ENCODE data around the gene GBX2. TPM values are rescaled to one million over a fixed set of nuclear protein-coding genes. Genes with fewer than 3 reads are reported as not detected.

Gene GBX2
- total and polyA plus RNA-seq, 9 of the 15 experiments (the other 6 are each of a cell fraction or from before 2014, with no cell fraction given) = 0.03 to 0.53 (median 0.27) TPM; not detected in 1

DNA sequence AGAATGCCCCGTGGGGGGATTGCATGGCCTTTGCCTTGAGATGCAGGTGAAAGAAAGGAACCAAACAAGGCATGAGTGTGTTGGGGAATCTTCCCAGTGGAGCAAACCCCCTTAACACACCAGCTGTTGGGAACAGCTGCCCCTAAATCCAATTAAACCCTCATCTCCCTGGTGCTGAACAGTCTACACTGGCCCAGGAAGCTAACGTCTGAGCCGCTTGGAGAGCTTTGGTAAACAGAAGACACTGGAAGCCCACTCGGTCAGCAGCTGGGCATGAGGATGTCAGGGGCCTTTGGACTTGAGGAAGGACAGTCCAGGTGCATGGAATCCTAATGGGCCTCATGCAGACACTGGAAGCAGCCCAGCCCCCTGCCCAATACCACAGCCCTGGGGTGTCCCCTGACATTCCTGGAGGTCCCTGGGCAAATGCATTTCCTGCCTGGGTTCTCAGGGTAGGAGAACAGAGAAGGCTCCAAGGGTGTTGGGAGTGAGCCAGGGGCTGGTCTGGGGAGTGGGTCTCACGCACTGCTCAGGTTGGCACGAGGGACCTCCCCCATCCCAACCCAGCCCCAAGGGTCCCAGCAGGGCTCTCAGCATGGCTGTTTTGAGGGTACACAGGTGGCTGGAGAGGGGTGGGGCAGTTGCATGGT, 37.7 kb downstream of the GBX2 start:
- no peak overlapping the region for H2AFZ ChIP-seq (ENCODE audit: low read depth, low read length)
- intact Hi-C loops (cut with micrococcal nuclease) = no loop called here
- TF ChIP-seq, protein P1, sequence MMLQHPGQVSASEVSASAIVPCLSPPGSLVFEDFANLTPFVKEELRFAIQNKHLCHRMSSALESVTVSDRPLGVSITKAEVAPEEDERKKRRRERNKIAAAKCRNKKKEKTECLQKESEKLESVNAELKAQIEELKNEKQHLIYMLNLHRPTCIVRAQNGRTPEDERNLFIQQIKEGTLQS (IDR thresholded peaks at IDR 0.05) = no peak
- TF ChIP-seq, protein P1 (CRISPR knock-in tag; conservative IDR thresholded peaks at IDR 0.05) = no peak
- TF ChIP-seq TCF3 (CRISPR knock-in tag; IDR thresholded peaks at IDR 0.05) = no peak
- TF ChIP-seq THRAP3 (IDR thresholded peaks at IDR 0.05; ENCODE audit: borderline replicate concordance) = no peak
- TF ChIP-seq GABPB1 (CRISPR knock-in tag; IDR thresholded peaks at IDR 0.05) = no peak
- TF ChIP-seq, protein P2, sequence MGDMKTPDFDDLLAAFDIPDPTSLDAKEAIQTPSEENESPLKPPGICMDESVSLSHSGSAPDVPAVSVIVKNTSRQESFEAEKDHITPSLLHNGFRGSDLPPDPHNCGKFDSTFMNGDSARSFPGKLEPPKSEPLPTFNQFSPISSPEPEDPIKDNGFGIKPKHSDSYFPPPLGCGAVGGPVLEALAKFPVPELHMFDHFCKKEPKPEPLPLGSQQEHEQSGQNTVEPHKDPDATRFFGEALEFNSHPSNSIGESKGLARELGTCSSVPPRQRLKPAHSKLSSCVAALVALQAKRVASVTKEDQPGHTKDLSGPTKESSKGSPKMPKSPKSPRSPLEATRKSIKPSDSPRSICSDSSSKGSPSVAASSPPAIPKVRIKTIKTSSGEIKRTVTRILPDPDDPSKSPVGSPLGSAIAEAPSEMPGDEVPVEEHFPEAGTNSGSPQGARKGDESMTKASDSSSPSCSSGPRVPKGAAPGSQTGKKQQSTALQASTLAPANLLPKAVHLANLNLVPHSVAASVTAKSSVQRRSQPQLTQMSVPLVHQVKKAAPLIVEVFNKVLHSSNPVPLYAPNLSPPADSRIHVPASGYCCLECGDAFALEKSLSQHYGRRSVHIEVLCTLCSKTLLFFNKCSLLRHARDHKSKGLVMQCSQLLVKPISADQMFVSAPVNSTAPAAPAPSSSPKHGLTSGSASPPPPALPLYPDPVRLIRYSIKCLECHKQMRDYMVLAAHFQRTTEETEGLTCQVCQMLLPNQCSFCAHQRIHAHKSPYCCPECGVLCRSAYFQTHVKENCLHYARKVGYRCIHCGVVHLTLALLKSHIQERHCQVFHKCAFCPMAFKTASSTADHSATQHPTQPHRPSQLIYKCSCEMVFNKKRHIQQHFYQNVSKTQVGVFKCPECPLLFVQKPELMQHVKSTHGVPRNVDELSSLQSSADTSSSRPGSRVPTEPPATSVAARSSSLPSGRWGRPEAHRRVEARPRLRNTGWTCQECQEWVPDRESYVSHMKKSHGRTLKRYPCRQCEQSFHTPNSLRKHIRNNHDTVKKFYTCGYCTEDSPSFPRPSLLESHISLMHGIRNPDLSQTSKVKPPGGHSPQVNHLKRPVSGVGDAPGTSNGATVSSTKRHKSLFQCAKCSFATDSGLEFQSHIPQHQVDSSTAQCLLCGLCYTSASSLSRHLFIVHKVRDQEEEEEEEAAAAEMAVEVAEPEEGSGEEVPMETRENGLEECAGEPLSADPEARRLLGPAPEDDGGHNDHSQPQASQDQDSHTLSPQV (IDR thresholded peaks at IDR 0.05) = no peak
- no peak for TF ChIP-seq MCM2 (IDR thresholded peaks at IDR 0.05; ENCODE audit: low read depth)
- TF ChIP-seq ZNF76 (CRISPR knock-in tag; IDR thresholded peaks at IDR 0.05; ENCODE audit: borderline replicate concordance) = no peak
- no peak for TF ChIP-seq CBX8 (IDR thresholded peaks at IDR 0.05; ENCODE audit: borderline replicate concordance, extremely low read depth, low read depth, low read length, poor library complexity, severe bottlenecking)
- no peak overlapping the region for H3K9ac ChIP-seq (ENCODE audit: insufficient read depth in 1 of 2, low read depth in 2 of 2, low read length in 2 of 2)
- ATAC-seq (no peak), FAIRE-seq (no peak), DNase-seq (ENCODE audit: extremely low read depth in 1 of 4, low spot score in 3 of 4) (no peak)
- no peaks in the 10 kb centered on the region for H3K36me3 ChIP-seq (ENCODE audit: control insufficient read depth, insufficient read depth, low read length)
- no peaks in the 10 kb centered on the region for H3K9me3 ChIP-seq (replicated peaks; ENCODE audit: control insufficient read depth, insufficient read depth, low read depth, low read length)
- POLR2A ChIA-PET = no interaction called here
- H3K4me2 ChIP-seq (ENCODE audit: insufficient read depth, low read length) = no peak overlapping the region
- H4K20me1 ChIP-seq (replicated peaks; ENCODE audit: control insufficient read depth, insufficient read depth, low read length) = no peaks in the 10 kb centered on the region
- H3K4me3 ChIP-seq = no peak overlapping the region
- BruUV-seq (replicated peaks) = no TSS peak
- CTCF ChIA-PET (ENCODE audit: low intra/inter-chr PET ratio) = no interaction called here
- H3K27ac ChIP-seq (ENCODE audit: extremely low read depth, low read depth, low read length) = no peak overlapping the region
- no peaks in the 10 kb centered on the region for H3K79me2 ChIP-seq (ENCODE audit: control insufficient read depth, insufficient read depth, low read length)
- no peaks in the 10 kb centered on the region for H3K9me1 ChIP-seq (ENCODE audit: control insufficient read depth, insufficient read depth, low read length)
- WGBS (ENCODE audit: insufficient coverage, low coverage, missing lambda C conversion rate) = 50% methylated on average over 4 of the region's 6 CpGs
- in situ Hi-C loops (cut with MboI) = no loop called here
- H3K4me1 ChIP-seq (replicated peaks in 1 of 2; ENCODE audit: control insufficient read depth in 2 of 2, insufficient read depth in 2 of 2, low read length in 2 of 2) = 0 out of 5 replicates have a peak, but pooled peaks cover 0 to 4% of the 10 kb centered on the region in 2 experiments
- H3K27me3 ChIP-seq (ENCODE audit: control insufficient read depth in 2 of 2, insufficient read depth in 2 of 2, low read length in 2 of 2) = no peaks in the 10 kb centered on the region

Data from K562 (cell line).